ENCODE results near the gene HAUS7. TPM values are rescaled to one million over a fixed set of nuclear protein-coding genes. Genes with fewer than 3 reads are reported as not detected.

The HAUS7 gene
- total RNA-seq, 2 experiments from 2014 or later: 24.4 to 25.6 TPM

GRCh38 chrX:153459986-153460385 is 10.4 kb downstream of the HAUS7 start:
- ATAC-seq (ENCODE audit: poor library complexity): no peak

GRCh38 chrX:153458476-153458875 is 11.9 kb downstream of the HAUS7 start:
- no peaks in the 10 kb centered on the region for H3K27me3 ChIP-seq (ENCODE audit: control insufficient read depth in 1 of 2, insufficient read depth in 2 of 2, low read length in 2 of 2)
- intact Hi-C loops (cut with DNase I, micrococcal nuclease): no loop called here
- no peak overlapping the region for H3K27ac ChIP-seq (ENCODE audit: low read depth in 1 of 2, low read length in 2 of 2)
- Mint-ChIP-seq H3K9me3 (no peaks in the 10 kb centered on the region), H3K4me3 (no peak overlapping the region), H3K36me3 (ENCODE audit: low read depth) (peaks cover 34% of the 10 kb centered on the region), H3K4me1 (ENCODE audit: low read depth) (no peaks in the 10 kb centered on the region), H3K27me3 (no peaks in the 10 kb centered on the region), H3K27ac (no peak overlapping the region)
- POLR2A ChIA-PET: no interaction called here
- TF ChIP-seq, protein P1, sequence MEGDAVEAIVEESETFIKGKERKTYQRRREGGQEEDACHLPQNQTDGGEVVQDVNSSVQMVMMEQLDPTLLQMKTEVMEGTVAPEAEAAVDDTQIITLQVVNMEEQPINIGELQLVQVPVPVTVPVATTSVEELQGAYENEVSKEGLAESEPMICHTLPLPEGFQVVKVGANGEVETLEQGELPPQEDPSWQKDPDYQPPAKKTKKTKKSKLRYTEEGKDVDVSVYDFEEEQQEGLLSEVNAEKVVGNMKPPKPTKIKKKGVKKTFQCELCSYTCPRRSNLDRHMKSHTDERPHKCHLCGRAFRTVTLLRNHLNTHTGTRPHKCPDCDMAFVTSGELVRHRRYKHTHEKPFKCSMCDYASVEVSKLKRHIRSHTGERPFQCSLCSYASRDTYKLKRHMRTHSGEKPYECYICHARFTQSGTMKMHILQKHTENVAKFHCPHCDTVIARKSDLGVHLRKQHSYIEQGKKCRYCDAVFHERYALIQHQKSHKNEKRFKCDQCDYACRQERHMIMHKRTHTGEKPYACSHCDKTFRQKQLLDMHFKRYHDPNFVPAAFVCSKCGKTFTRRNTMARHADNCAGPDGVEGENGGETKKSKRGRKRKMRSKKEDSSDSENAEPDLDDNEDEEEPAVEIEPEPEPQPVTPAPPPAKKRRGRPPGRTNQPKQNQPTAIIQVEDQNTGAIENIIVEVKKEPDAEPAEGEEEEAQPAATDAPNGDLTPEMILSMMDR (IDR thresholded peaks at IDR 0.05): no peak
- H3K4me1 ChIP-seq (ENCODE audit: insufficient read depth, low read length): no peaks in the 10 kb centered on the region
- ATAC-seq (ENCODE audit: poor library complexity) (no peak), DNase-seq (no peak)
- no peak overlapping the region for H3K4me3 ChIP-seq (ENCODE audit: low read length)
- CTCF ChIA-PET: no interaction called here
- no peaks in the 10 kb centered on the region for H3K9me3 ChIP-seq (ENCODE audit: control insufficient read depth in 1 of 2, insufficient read depth in 1 of 2, low read length in 2 of 2)
- H3K36me3 ChIP-seq (ENCODE audit: insufficient read depth, low read length): peaks cover 35% of the 10 kb centered on the region

More at GRCh38 chrX:153459986-153460385, 10.4 kb downstream of the HAUS7 start:
- H3K27ac ChIP-seq (ENCODE audit: low read depth in 1 of 2, low read length in 2 of 2): no peak overlapping the region
- Mint-ChIP-seq H3K27me3 (no peaks in the 10 kb centered on the region), H3K27ac (no peak overlapping the region), H3K36me3 (ENCODE audit: low read depth) (peaks cover 42% of the 10 kb centered on the region), H3K4me3 (no peak overlapping the region), H3K4me1 (ENCODE audit: low read depth) (no peaks in the 10 kb centered on the region), H3K9me3 (no peaks in the 10 kb centered on the region)
- no peaks in the 10 kb centered on the region for H3K4me1 ChIP-seq (ENCODE audit: insufficient read depth, low read length)
- TF ChIP-seq, protein P1 (IDR thresholded peaks at IDR 0.05): no peak
- H3K9me3 ChIP-seq (ENCODE audit: control insufficient read depth in 1 of 2, insufficient read depth in 1 of 2, low read length in 2 of 2): no peaks in the 10 kb centered on the region
- ChIA-PET POLR2A (no interaction called here), CTCF (interaction anchor here (1.4 kb wide), 1 partner anchor 47 kb away, joined by 7 read pairs; no protein-coding TSS in a partner anchor)
- DNase-seq: no peak
- intact Hi-C loops (cut with DNase I, micrococcal nuclease): loop anchor here in 1 of 2 experiments (2.0 kb wide), 1 partner anchor 47 kb away; no protein-coding TSS in a partner anchor
- peaks cover 41% of the 10 kb centered on the region for H3K36me3 ChIP-seq (ENCODE audit: insufficient read depth, low read length)
- no peaks in the 10 kb centered on the region for H3K27me3 ChIP-seq (ENCODE audit: control insufficient read depth in 1 of 2, insufficient read depth in 2 of 2, low read length in 2 of 2)
- no peak overlapping the region for H3K4me3 ChIP-seq (ENCODE audit: low read length)

- ATAC-seq (ENCODE audit: poor library complexity): no peak
- no peak overlapping the region for H3K4me3 ChIP-seq (ENCODE audit: low read length)
- no peak overlapping the region for H3K27ac ChIP-seq (ENCODE audit: low read depth in 1 of 2, low read length in 2 of 2)
- no peaks in the 10 kb centered on the region for H3K4me1 ChIP-seq (ENCODE audit: insufficient read depth, low read length)
- CTCF ChIA-PET: no interaction called here
- peaks cover 39% of the 10 kb centered on the region for H3K36me3 Mint-ChIP-seq (ENCODE audit: low read depth)
- H3K27ac Mint-ChIP-seq: no peak overlapping the region
- intact Hi-C loops (cut with DNase I, micrococcal nuclease): no loop called here
- no peaks in the 10 kb centered on the region for H3K27me3 Mint-ChIP-seq
- no peaks in the 10 kb centered on the region for H3K9me3 Mint-ChIP-seq
- POLR2A ChIA-PET: no interaction called here
- H3K36me3 ChIP-seq (ENCODE audit: insufficient read depth, low read length): peaks cover 35% of the 10 kb centered on the region
- TF ChIP-seq, protein P1 (IDR thresholded peaks at IDR 0.05): no peak
- DNase-seq: no peak
- H3K4me1 Mint-ChIP-seq (ENCODE audit: low read depth): no peaks in the 10 kb centered on the region
- H3K27me3 ChIP-seq (ENCODE audit: control insufficient read depth in 1 of 2, insufficient read depth in 2 of 2, low read length in 2 of 2): no peaks in the 10 kb centered on the region
- no peaks in the 10 kb centered on the region for H3K9me3 ChIP-seq (ENCODE audit: control insufficient read depth in 1 of 2, insufficient read depth in 1 of 2, low read length in 2 of 2)
- H3K4me3 Mint-ChIP-seq: no peak overlapping the region
These were observed 12.4 kb downstream of the HAUS7 start for GRCh38 chrX:153457827-153458466.
